HepG2 (cell line): ENCODE data around the gene CAVIN2. TPM values are rescaled to one million over a fixed set of nuclear protein-coding genes. Genes with fewer than 3 reads are reported as not detected.

Experiments
- FOXK2 ChIP-seq: fragments of 450-650 bp; IDR thresholded peaks from 2 replicates; pipeline ENCODE4 v1.6.1; 2016
- GATAD1 ChIP-seq: IDR thresholded peaks from 2 replicates; pipeline ENCODE4 v1.6.1; 2016; ENCODE audit warnings: missing genetic modification reagents, missing compliant biosample characterization
- KMT2A ChIP-seq: sonication (generic); formaldehyde crosslinking; IDR thresholded peaks from 2 replicates; pipeline ENCODE4 v1.4.0; 2020; ENCODE audit warnings: missing genetic modification reagents
- SRF ChIP-seq: IDR thresholded peaks from 2 replicates; pipeline ENCODE4 v1.6.1; 2011; ENCODE audit warnings: mild to moderate bottlenecking, low read depth, low read length, moderate library complexity
- TSC22D2 ChIP-seq: sonication (generic); formaldehyde crosslinking; IDR thresholded peaks from 2 replicates; pipeline ENCODE4 v1.5.1; 2020; ENCODE audit warnings: missing genetic modification reagents, mild to moderate bottlenecking, borderline replicate concordance
- ZNF10 ChIP-seq: sonication (generic); formaldehyde crosslinking; IDR thresholded peaks from 2 replicates; pipeline ENCODE4 v1.4.0; 2020; ENCODE audit warnings: mild to moderate bottlenecking, low read depth, missing genetic modification reagents, borderline replicate concordance
- ZNF329 ChIP-seq: sonication (generic); formaldehyde crosslinking; IDR thresholded peaks from 2 replicates; pipeline ENCODE4 v1.9.0; 2021; ENCODE audit warnings: low read depth, mild to moderate bottlenecking, missing genetic modification reagents
- ZNF335 ChIP-seq: sonication (generic); formaldehyde crosslinking; IDR thresholded peaks from 2 replicates; pipeline ENCODE4 v1.4.0; 2020; ENCODE audit warnings: missing genetic modification reagents
- ZNF550 ChIP-seq: sonication (generic); formaldehyde crosslinking; IDR thresholded peaks from 2 replicates; pipeline ENCODE4 v1.4.0; 2020; ENCODE audit warnings: mild to moderate bottlenecking, missing genetic modification reagents, borderline replicate concordance
- ZNF761 ChIP-seq: sonication (generic); formaldehyde crosslinking; conservative IDR thresholded peaks from 2 replicates; pipeline ENCODE4 v1.4.0; 2020; ENCODE audit warnings: mild to moderate bottlenecking, missing genetic modification reagents
- polyA plus RNA-seq, 8 experiments: library from polyadenylated mRNA; depleted of rRNA in 3 of 8; stranded (reverse) in 7 of 8; unstranded in 1 of 8; fragments of >200 nt; fragmentation: Illumina TruSeq in 4 of 8; extraction: Trizol in 4 of 8; gene quantifications; 2 replicates each; pipeline versions ENCODE4 v1.2.1 to v1.2.3, GENCODE V29; 2011 to 2016; ENCODE audit warnings: low read depth in 4 of 8, missing spikeins in 1 of 8, mixed read lengths in 1 of 8; ENCODE audit not compliant: insufficient read depth in 1 of 8
- total RNA-seq, 5 experiments: library from RNA; depleted of rRNA; stranded (reverse); fragments of >200 nt; fragmentation: Illumina TruSeq; extraction: Trizol; gene quantifications; 2 replicates each; pipeline ENCODE4 v1.2.3, GENCODE V29; 2016; ENCODE audit warnings: low read depth in 1 of 5
- TF ChIP-seq, protein P1 (sequence below): sonication (generic); formaldehyde crosslinking; IDR thresholded peaks from 2 replicates; pipeline ENCODE4 v1.5.1; 2020; ENCODE audit warnings: mild to moderate bottlenecking, moderate library complexity, missing genetic modification reagents
- TF ChIP-seq, protein P2 (sequence below): sonication (generic); formaldehyde crosslinking; IDR thresholded peaks from 2 replicates; pipeline ENCODE4 v1.4.0; 2020; ENCODE audit warnings: missing genetic modification reagents
- TF ChIP-seq, protein P3 (sequence below): sonication (generic); formaldehyde crosslinking; IDR thresholded peaks from 2 replicates; pipeline ENCODE4 v1.4.0; 2020; ENCODE audit warnings: missing genetic modification reagents, borderline replicate concordance
- TF ChIP-seq, protein P4 (sequence below): sonication (generic); formaldehyde crosslinking; IDR thresholded peaks from 2 replicates; pipeline ENCODE4 v1.5.0; 2020; ENCODE audit warnings: missing genetic modification reagents
- TF ChIP-seq, protein P5 (sequence below): sonication (generic); formaldehyde crosslinking; IDR thresholded peaks from 2 replicates; pipeline ENCODE4 v1.8.0; 2022; ENCODE audit warnings: missing genetic modification reagents, mild to moderate bottlenecking, inconsistent platforms, borderline replicate concordance
- TF ChIP-seq, protein P6 (sequence below): sonication (generic); formaldehyde crosslinking; IDR thresholded peaks from 2 replicates; pipeline ENCODE4 v1.4.0; 2020; ENCODE audit warnings: missing genetic modification reagents
- TF ChIP-seq, protein P7 (sequence below): IDR thresholded peaks from 2 replicates; pipeline ENCODE4 v1.6.1; 2016; ENCODE audit warnings: missing biosample characterization, missing genetic modification reagents, low read depth

Gene CAVIN2
- total and polyA plus RNA-seq, 2 of the 13 experiments (the other 11 are each of a cell fraction or from before 2014, with no cell fraction given): 7.6 to 38.8 TPM

DNA sequence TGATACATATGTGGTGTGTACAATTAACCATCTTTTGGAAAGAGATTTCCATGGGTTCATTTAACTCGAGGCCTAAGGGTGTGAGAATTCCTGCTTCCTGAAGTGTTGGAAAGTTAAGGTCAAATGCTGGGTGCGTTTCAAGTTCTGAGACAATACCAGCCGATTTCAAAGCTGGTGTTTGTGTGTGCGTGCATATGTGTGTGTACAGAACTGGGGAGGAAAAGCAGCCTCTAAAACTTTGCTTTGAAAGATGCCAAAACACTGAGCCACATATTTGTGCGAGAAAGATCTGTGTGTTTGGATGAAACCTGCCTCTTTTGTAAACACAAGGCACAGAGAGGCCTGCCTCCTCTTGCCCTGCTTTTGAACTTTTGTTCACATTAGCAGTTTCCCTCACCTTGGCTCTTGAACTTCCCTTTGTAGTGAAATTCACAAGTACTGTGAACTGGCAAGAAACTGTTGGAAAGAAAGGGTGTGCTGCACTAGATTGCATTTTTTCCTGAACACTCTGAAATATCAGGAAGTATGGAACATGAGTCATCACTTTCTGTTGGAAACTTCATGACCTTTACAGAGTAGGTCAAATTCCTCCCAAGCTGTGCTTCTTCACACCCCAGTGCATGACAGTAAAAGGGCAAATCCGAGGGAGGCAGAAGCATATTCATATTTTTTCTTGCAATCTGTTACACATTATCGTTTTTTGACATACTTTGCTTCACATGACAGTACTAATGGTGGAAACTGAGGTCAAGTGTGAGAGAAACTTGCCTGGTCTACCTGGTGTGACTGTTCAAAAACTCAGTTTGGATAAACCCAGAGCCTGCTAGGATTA, 20.0 kb upstream of the CAVIN2 start (continued):
- TF ChIP-seq, protein P1, sequence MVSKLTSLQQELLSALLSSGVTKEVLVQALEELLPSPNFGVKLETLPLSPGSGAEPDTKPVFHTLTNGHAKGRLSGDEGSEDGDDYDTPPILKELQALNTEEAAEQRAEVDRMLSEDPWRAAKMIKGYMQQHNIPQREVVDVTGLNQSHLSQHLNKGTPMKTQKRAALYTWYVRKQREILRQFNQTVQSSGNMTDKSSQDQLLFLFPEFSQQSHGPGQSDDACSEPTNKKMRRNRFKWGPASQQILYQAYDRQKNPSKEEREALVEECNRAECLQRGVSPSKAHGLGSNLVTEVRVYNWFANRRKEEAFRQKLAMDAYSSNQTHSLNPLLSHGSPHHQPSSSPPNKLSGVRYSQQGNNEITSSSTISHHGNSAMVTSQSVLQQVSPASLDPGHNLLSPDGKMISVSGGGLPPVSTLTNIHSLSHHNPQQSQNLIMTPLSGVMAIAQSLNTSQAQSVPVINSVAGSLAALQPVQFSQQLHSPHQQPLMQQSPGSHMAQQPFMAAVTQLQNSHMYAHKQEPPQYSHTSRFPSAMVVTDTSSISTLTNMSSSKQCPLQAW (CRISPR knock-in tag): peak; percentile 89
- no peak for TF ChIP-seq KMT2A (CRISPR knock-in tag)
- TF ChIP-seq, protein P2, sequence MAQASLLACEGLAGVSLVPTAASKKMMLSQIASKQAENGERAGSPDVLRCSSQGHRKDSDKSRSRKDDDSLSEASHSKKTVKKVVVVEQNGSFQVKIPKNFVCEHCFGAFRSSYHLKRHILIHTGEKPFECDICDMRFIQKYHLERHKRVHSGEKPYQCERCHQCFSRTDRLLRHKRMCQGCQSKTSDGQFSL (CRISPR knock-in tag): no peak
- TF ChIP-seq, protein P3, sequence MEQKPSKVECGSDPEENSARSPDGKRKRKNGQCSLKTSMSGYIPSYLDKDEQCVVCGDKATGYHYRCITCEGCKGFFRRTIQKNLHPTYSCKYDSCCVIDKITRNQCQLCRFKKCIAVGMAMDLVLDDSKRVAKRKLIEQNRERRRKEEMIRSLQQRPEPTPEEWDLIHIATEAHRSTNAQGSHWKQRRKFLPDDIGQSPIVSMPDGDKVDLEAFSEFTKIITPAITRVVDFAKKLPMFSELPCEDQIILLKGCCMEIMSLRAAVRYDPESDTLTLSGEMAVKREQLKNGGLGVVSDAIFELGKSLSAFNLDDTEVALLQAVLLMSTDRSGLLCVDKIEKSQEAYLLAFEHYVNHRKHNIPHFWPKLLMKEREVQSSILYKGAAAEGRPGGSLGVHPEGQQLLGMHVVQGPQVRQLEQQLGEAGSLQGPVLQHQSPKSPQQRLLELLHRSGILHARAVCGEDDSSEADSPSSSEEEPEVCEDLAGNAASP (CRISPR knock-in tag): peak; percentile 92
- TF ChIP-seq, protein P4, sequence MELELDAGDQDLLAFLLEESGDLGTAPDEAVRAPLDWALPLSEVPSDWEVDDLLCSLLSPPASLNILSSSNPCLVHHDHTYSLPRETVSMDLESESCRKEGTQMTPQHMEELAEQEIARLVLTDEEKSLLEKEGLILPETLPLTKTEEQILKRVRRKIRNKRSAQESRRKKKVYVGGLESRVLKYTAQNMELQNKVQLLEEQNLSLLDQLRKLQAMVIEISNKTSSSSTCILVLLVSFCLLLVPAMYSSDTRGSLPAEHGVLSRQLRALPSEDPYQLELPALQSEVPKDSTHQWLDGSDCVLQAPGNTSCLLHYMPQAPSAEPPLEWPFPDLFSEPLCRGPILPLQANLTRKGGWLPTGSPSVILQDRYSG (CRISPR knock-in tag): peak; percentile 78; the same call in 1 of the 2 replicates
- TF ChIP-seq ZNF761 (CRISPR knock-in tag): peak; percentile 95
- TF ChIP-seq ZNF329: no peak
- TF ChIP-seq, protein P5, sequence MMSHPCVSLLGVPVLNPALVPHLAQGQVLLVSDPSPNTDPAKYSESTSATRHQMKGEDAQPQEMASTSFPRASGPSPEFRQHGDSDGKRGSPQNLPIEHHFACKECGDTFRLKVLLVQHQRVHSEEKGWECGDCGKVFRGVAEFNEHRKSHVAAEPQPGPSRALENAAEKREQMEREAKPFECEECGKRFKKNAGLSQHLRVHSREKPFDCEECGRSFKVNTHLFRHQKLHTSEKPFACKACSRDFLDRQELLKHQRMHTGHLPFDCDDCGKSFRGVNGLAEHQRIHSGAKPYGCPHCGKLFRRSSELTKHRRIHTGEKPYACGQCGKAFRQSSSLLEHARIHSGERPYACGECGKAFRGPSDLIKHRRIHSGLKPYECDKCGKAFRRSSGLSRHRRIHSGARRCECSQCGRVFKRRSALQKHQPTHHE: no peak; the same call in 1 of the 2 replicates
- no peak for TF ChIP-seq ZNF550 (CRISPR knock-in tag)
- no peak; the same call in 1 of the 2 replicates for TF ChIP-seq TSC22D2 (CRISPR knock-in tag)
- TF ChIP-seq FOXK2: peak; percentile 95
- peak; percentile 4; the same call in 1 of the 2 replicates for TF ChIP-seq SRF
- TF ChIP-seq, protein P6, sequence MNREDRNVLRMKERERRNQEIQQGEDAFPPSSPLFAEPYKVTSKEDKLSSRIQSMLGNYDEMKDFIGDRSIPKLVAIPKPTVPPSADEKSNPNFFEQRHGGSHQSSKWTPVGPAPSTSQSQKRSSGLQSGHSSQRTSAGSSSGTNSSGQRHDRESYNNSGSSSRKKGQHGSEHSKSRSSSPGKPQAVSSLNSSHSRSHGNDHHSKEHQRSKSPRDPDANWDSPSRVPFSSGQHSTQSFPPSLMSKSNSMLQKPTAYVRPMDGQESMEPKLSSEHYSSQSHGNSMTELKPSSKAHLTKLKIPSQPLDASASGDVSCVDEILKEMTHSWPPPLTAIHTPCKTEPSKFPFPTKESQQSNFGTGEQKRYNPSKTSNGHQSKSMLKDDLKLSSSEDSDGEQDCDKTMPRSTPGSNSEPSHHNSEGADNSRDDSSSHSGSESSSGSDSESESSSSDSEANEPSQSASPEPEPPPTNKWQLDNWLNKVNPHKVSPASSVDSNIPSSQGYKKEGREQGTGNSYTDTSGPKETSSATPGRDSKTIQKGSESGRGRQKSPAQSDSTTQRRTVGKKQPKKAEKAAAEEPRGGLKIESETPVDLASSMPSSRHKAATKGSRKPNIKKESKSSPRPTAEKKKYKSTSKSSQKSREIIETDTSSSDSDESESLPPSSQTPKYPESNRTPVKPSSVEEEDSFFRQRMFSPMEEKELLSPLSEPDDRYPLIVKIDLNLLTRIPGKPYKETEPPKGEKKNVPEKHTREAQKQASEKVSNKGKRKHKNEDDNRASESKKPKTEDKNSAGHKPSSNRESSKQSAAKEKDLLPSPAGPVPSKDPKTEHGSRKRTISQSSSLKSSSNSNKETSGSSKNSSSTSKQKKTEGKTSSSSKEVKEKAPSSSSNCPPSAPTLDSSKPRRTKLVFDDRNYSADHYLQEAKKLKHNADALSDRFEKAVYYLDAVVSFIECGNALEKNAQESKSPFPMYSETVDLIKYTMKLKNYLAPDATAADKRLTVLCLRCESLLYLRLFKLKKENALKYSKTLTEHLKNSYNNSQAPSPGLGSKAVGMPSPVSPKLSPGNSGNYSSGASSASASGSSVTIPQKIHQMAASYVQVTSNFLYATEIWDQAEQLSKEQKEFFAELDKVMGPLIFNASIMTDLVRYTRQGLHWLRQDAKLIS: no peak
- TF ChIP-seq ZNF10 (CRISPR knock-in tag): no peak
- TF ChIP-seq GATAD1 (CRISPR knock-in tag): peak; percentile 56
- TF ChIP-seq, protein P7, sequence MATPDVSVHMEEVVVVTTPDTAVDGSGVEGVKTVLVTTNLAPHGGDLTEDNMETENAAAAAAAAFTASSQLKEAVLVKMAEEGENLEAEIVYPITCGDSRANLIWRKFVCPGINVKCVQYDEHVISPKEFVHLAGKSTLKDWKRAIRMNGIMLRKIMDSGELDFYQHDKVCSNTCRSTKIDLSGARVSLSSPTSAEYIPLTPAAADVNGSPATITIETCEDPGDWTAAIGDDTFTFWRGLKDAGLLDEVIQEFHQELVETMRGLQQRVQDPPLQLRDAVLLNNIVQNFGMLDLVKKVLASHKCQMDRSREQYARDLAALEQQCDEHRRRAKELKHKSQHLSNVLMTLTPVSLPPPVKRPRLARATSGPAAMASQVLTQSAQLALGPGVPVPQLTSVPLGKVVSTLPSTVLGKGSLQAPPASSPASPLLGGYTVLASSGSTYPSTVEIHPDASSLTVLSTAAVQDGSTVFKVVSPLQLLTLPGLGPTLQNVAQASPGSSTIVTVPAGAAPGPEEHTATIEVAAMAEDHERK (CRISPR knock-in tag): no peak
- peak; percentile 77; the same call in 1 of the 2 replicates for TF ChIP-seq ZNF335
